Endothelial cell of umbilical vein (primary cell): Measurements from ENCODE around the gene DMBX1. TPM values are rescaled to one million over a fixed set of nuclear protein-coding genes. Genes with fewer than 3 reads are reported as not detected.

Source experiments
- BruUV-seq: library from RNA; stranded (reverse); fragments of 400-500 nt; replicated peaks from 2 replicates; lab custom pipeline; 2021; lab: Mats Ljungman, UMichigan
- CTCF ChIA-PET: fragments of 300-600, 350-600 bp; sonication (Branson Sonifier 250); formaldehyde crosslinking; loops from one replicate; lab custom pipeline; 2021; ENCODE audit warnings: antibody characterized with exemption, inconsistent platforms; lab: Charles Lee
- POLR2A ChIA-PET: fragments of 300-600, 350-600 bp; sonication (Branson Sonifier 250); formaldehyde crosslinking; loops from one replicate; lab custom pipeline; 2021; ENCODE audit warnings: antibody characterized with exemption, inconsistent platforms; lab: Charles Lee
- DNase-seq: peaks from one replicate; pipeline ENCODE4 v3.0.0-alpha.2; 2011; ENCODE audit warnings: low read depth, low spot score
- FAIRE-seq: peaks from 2 replicates; lab custom pipeline; 2011; peaks lifted over from hg19 to GRCh38; lab: Jason Lieb, UNC
- H2AFZ ChIP-seq: 2 replicates; pipeline ENCODE4 v1.6.0; 2012; ENCODE audit warnings: low read depth, low read length, control low read depth, inconsistent platforms
- H3K27ac ChIP-seq: 2 replicates; pipeline ENCODE4 v1.5.1; 2011; ENCODE audit warnings: low read depth, mild to moderate bottlenecking, control low read depth, low read length, moderate library complexity; ENCODE audit not compliant: insufficient read depth
- H3K27me3 ChIP-seq, 2 experiments: 2 replicates each; pipeline versions ENCODE4 v1.6.0 to v1.6.1; 2011; ENCODE audit warnings: low read length in 2 of 2, mixed read lengths in 1 of 2; ENCODE audit not compliant: control insufficient read depth in 2 of 2, insufficient read depth in 2 of 2
- H3K36me3 ChIP-seq, 2 experiments: 2 replicates in 1 of 2; 3 replicates in 1 of 2; pipeline ENCODE4 v1.5.1; 2011; ENCODE audit warnings: low read length in 2 of 2, mild to moderate bottlenecking in 1 of 2, moderate library complexity in 1 of 2; ENCODE audit not compliant: control insufficient read depth in 2 of 2, insufficient read depth in 2 of 2; ENCODE audit errors: extremely low read depth in 1 of 2
- H3K4me1 ChIP-seq: 3 replicates; pipeline ENCODE4 v1.5.1; 2011; ENCODE audit warnings: mild to moderate bottlenecking, low read length; ENCODE audit not compliant: control insufficient read depth, insufficient read depth; ENCODE audit errors: extremely low read depth
- H3K4me2 ChIP-seq: 2 replicates; pipeline ENCODE4 v1.6.1; 2011; ENCODE audit warnings: low read length, control low read depth, mixed read lengths; ENCODE audit not compliant: insufficient read depth
- H3K4me3 ChIP-seq, 3 experiments: fragments of 200-600 bp in 1 of 3; sonication (generic), shearing (Covaris generic) in 1 of 3; replicated peaks in 1 of 3; 2 replicates each; pipeline ENCODE4 v1.5.1; 2011 to 2016; ENCODE audit warnings: control low read depth in 3 of 3, low read length in 3 of 3, mild to moderate bottlenecking in 2 of 3, inconsistent platforms in 1 of 3, low read depth in 1 of 3, moderate library complexity in 1 of 3; ENCODE audit not compliant: insufficient read depth in 1 of 3
- H3K79me2 ChIP-seq: 2 replicates; pipeline ENCODE4 v1.6.0; 2012; ENCODE audit warnings: low read length, inconsistent platforms; ENCODE audit not compliant: control insufficient read depth, insufficient read depth
- H3K9ac ChIP-seq: replicated peaks from 2 replicates; pipeline ENCODE3; 2011; ENCODE audit warnings: low read length, control low read depth; ENCODE audit not compliant: insufficient read depth; ENCODE audit errors: extremely low read depth
- H3K9me1 ChIP-seq: replicated peaks from 3 replicates; pipeline ENCODE4 v1.6.0; 2011; ENCODE audit warnings: mild to moderate bottlenecking, low read length; ENCODE audit not compliant: control insufficient read depth, insufficient read depth; ENCODE audit errors: extremely low read depth
- H3K9me3 ChIP-seq: replicated peaks from 2 replicates; pipeline ENCODE4 v1.5.1; 2012; ENCODE audit warnings: low read length, inconsistent platforms; ENCODE audit not compliant: control insufficient read depth, insufficient read depth
- H4K20me1 ChIP-seq: replicated peaks from 2 replicates; pipeline ENCODE3; 2011; ENCODE audit warnings: mild to moderate bottlenecking, low read length; ENCODE audit not compliant: control insufficient read depth, insufficient read depth; ENCODE audit errors: extremely low read depth
- EZH2 ChIP-seq: IDR thresholded peaks from 2 replicates; pipeline ENCODE4 v1.6.1; 2012; ENCODE audit warnings: borderline replicate concordance, low read depth, mild to moderate bottlenecking, moderate library complexity, low read length, inconsistent platforms; ENCODE audit not compliant: severe bottlenecking
- POLR2AphosphoS5 ChIP-seq: IDR thresholded peaks from 2 replicates; pipeline ENCODE4 v1.6.1; 2012; ENCODE audit warnings: low read depth, mild to moderate bottlenecking, control low read depth, low read length, moderate library complexity; ENCODE audit not compliant: insufficient read depth
- dilution Hi-C: fragments of 300-500 bp; cut with MboI; formaldehyde crosslinking; loops from one replicate; pipeline ENCODE4 v1.15.0; 2019; ENCODE audit warnings: low sequenced_read_pairs; ENCODE audit not compliant: extremely low pct_ligation_motif_present
- intact Hi-C: fragments of 100-400 bp; cut with micrococcal nuclease; formaldehyde crosslinking; loops from one replicate; pipeline ENCODE4 v1.10.0; 2022
- polyA plus RNA-seq, 4 experiments: library from polyadenylated mRNA; depleted of rRNA in 3 of 4; stranded (reverse) in 3 of 4; unstranded in 1 of 4; fragments of >200 nt; gene quantifications; 2 replicates each; pipeline versions ENCODE4 v1.2.1 to v1.2.3, GENCODE V29; 2011 to 2012; ENCODE audit warnings: missing spikeins in 1 of 4
- total RNA-seq: library from RNA; stranded (reverse); gene quantifications from 2 replicates; pipeline ENCODE4 v1.2.3, GENCODE V29; 2021
- TF ChIP-seq, protein P1 (sequence below): IDR thresholded peaks from 2 replicates; pipeline ENCODE4 v1.6.1; 2011; ENCODE audit not compliant: insufficient read depth, insufficient read length

The DMBX1 gene
- total and polyA plus RNA-seq, 2 donors (not counting 3 experiments of a cell fraction or from before 2014, with no cell fraction given), result not detected

DNA sequence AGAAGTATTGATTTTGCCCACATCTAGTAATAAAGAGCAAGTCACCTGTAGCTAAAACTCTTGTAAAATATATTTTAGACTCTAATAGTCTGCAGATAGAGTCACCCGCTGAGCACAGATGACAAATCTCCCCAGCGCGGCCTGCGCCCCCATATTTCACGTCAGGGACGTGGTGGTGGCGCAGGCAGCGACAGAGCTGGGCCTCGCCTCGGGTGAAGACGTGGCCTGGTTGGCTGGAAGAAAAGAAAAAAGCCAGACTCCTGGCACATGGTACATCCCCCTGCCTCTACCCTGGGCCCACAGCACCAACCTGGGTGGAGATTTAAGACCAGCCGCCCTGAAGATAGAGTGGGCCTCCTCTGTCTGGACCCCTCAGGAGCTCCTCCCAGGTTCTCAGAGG is 6.0 kb upstream of the DMBX1 start:
- Histone ChIP-seq H3K79me2 (no peaks in the 10 kb centered on the region), H3K9ac (no peak overlapping the region), H3K36me3 (no peaks in the 10 kb centered on the region), H3K27me3 (peaks cover 65 to 73% of the 10 kb centered on the region in 2 experiments), H2AFZ (no peak overlapping the region), H3K4me2 (no peak overlapping the region), H3K27ac (no peak overlapping the region), H3K9me1 (no peaks in the 10 kb centered on the region), H3K9me3 (no peaks in the 10 kb centered on the region), H3K4me1 (no peaks in the 10 kb centered on the region), H3K4me3 (no peak overlapping the region), H4K20me1 (no peaks in the 10 kb centered on the region)
- TF ChIP-seq EZH2, result no peak
- TF ChIP-seq POLR2AphosphoS5, result no peak
- DNase-seq (no peak), FAIRE-seq (no peak)
- ChIA-PET POLR2A (no interaction called here), CTCF (interaction anchor here (1.2 to 1.3 kb wide), 2 partner anchors 36 to 42 kb away, joined by 4 read pairs; no protein-coding TSS in a partner anchor)
- no TSS peak for BruUV-seq
- intact Hi-C loops (no loop called here), dilution Hi-C loops (no loop called here)

DNA sequence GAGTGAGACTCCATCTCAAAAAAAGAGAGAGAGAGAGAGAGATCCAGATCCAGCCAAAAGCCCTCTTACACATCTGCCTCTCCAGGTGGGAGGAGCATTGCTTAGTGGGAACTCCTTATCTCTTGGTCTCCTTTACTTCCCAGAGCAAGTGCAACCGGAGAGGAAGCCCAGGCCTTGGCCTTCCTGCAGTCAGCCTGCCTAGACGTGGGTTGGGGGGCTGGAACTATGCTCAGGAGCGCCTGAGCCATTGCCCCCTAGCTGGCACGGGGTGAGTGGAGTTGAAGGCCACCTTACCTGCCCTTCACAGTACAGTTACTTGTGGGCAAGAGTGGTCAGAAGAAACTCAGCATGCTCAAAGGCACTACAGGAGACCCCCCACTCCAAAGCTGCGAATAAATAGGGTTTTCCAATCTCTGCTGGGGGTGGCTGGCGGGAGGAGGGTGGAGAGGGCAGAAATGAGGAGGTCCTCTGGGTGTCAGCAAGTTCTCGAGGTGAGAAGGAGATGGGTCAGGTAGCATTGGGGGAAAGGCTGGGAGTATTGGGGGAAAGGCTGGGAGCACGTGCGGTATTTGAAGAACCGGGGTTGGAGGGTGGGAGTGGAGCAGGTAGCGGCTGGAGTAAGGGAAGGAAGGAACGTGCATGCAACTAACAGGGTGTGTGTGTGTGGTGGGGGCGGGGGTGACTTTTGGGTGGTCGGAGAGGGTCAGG is 4.7 kb upstream of the DMBX1 start:
- Histone ChIP-seq H3K27ac (no peak overlapping the region), H3K36me3 (no peaks in the 10 kb centered on the region), H3K9me1 (no peaks in the 10 kb centered on the region), H4K20me1 (no peaks in the 10 kb centered on the region), H3K9me3 (no peaks in the 10 kb centered on the region), H3K4me3 (no peak overlapping the region), H3K79me2 (no peaks in the 10 kb centered on the region), H3K9ac (no peak overlapping the region), H3K4me2 (no peak overlapping the region), H3K4me1 (no peaks in the 10 kb centered on the region), H2AFZ (no peak overlapping the region), H3K27me3 (peaks cover 69 to 82% of the 10 kb centered on the region in 2 experiments)
- CTCF ChIA-PET, result interaction anchor here (1.5 kb wide), 1 partner anchor 48 kb away, joined by 3 read pairs; no protein-coding TSS in a partner anchor
- FAIRE-seq, result no peak
- dilution Hi-C loops (no loop called here), intact Hi-C loops (no loop called here)
- DNase-seq, result no peak
- POLR2A ChIA-PET, result no interaction called here
- TF ChIP-seq POLR2AphosphoS5, result no peak
- TF ChIP-seq, protein P1, sequence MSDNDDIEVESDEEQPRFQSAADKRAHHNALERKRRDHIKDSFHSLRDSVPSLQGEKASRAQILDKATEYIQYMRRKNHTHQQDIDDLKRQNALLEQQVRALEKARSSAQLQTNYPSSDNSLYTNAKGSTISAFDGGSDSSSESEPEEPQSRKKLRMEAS, result no peak
- TF ChIP-seq EZH2, result no peak
- BruUV-seq, result no TSS peak
